Stomach (tissue), 9 donors: ENCODE results near the gene MDFIC. TPM values are rescaled to one million over a fixed set of nuclear protein-coding genes. Genes with fewer than 3 reads are reported as not detected.
A peak's percentile ranks its signal among the peaks of the same experiment; 100 is the strongest.

Source experiments
- DNase-seq, 2 donors: peaks; one replicate each; pipeline versions ENCODE4 v3.0.0 to v3.0.0-alpha.2; 2013 to 2019
- H3K27ac ChIP-seq, 5 donors: fragments of 200-600 bp in 4 of 5; sonication (generic) in 4 of 5; one replicate each; pipeline ENCODE4 v1.5.1; 2013 to 2019; ENCODE audit warnings: mild to moderate bottlenecking in 1 of 5, moderate library complexity in 1 of 5
- H3K27me3 ChIP-seq, 3 donors: fragments of 200-600 bp; sonication (generic); one replicate each; pipeline ENCODE4 v1.5.1; 2017 to 2019; ENCODE audit warnings: mixed run types in 1 of 3
- H3K36me3 ChIP-seq, 4 donors: fragments of 200-600 bp; sonication (generic); 1 replicate in 3 of 4; 2 replicates in 1 of 4; pipeline ENCODE4 v1.5.1; 2016 to 2019
- H3K4me1 ChIP-seq, 4 donors: fragments of 200-600 bp; sonication (generic); one replicate each; pipeline ENCODE4 v1.5.1; 2016 to 2019
- H3K4me3 ChIP-seq, 4 donors: fragments of 200-600 bp; sonication (generic) in 3 of 4; one replicate each; pipeline ENCODE4 v1.5.1; 2016 to 2019; ENCODE audit warnings: mild to moderate bottlenecking in 1 of 4
- H3K9me3 ChIP-seq, 4 donors: fragments of 200-600 bp; sonication (generic); one replicate each; pipeline ENCODE4 v1.5.1; 2016 to 2019
- EP300 ChIP-seq: sonication (generic); formaldehyde crosslinking; IDR thresholded peaks from one replicate; pipeline ENCODE4 v1.6.1; 2017; ENCODE audit warnings: antibody characterized with exemption
- POLR2A ChIP-seq, 4 donors: fragments of 450-650 bp; IDR thresholded peaks; one replicate each; pipeline ENCODE4 v1.6.1; 2016; ENCODE audit warnings: antibody characterized with exemption in 4 of 4, control low read depth in 2 of 4, mild to moderate bottlenecking in 1 of 4, moderate library complexity in 1 of 4
- POLR2AphosphoS5 ChIP-seq, 3 donors: sonication (generic); formaldehyde crosslinking; IDR thresholded peaks; one replicate each; pipeline ENCODE4 v1.6.1; 2016; ENCODE audit warnings: antibody characterized with exemption in 3 of 3
- WGBS, 5 donors: extraction: QIAGEN DNeasy Blood & Tissue Kit in 3 of 5; methylation state at CpG; one replicate each; pipeline versions ENCODE4 v1.1.5 to v1.1.7; 2013 to 2018; 5-methylcytosine and 5-hydroxymethylcytosine counted together
- intact Hi-C: fragments of 100-400 bp; cut with DNase I; formaldehyde crosslinking; loops from one replicate; pipeline ENCODE4 v1.15.1; 2023; ENCODE audit warnings: low total_unique reads
- polyA plus RNA-seq, 3 donors: library from polyadenylated mRNA; stranded (reverse); fragments of 200-250 nt; gene quantifications; one replicate each; pipeline ENCODE4 v1.2.3, GENCODE V29; 2013
- total RNA-seq, 5 donors: library from RNA; depleted of rRNA; stranded (reverse); fragments of >200 nt; gene quantifications; one replicate each; pipeline versions ENCODE4 v1.1.0 to v1.2.3, GENCODE V29; 2014 to 2016
- TF ChIP-seq, protein P1 (sequence below), 7 experiments: fragments of 450-650 bp in 4 of 7; fragments of 200-600 bp in 3 of 7; sonication (generic) in 3 of 7; IDR thresholded peaks; one replicate each; pipeline ENCODE4 v1.5.1; 2016 to 2019; ENCODE audit warnings: antibody characterized with exemption in 7 of 7, control low read depth in 2 of 7, mild to moderate bottlenecking in 1 of 7
- donor health status: healthy with polysubstance abuse.
- donor health status: Bipolar disorder and iron deficiency.
- donor health status: healthy.

Gene MDFIC
- total and polyA plus RNA-seq, 8 donors, result 6.9 to 39.8 (median 8.6) TPM

DNA sequence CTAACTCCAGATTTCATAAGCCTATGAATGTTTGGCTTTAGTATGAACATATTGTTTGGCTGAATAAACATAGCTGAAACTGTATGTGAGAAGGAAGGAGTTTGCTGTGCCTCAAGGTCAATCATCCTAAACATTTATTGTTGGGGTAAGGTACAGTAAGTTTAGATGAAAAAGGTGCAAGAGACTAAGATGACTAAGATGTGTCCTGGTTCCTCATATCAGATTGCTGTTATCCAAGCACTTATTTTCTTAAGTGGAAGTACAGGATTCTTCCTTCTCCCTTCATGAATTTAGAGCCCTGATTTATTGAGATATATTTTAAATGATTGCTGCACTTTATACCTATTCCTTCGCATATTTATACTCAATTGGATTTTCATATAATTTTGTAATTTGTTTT, 12.2 kb downstream of the MDFIC start:
- DNase-seq, result no peak
- Histone ChIP-seq H3K4me1 (peaks cover 0 to 63% (median 17%) of the 10 kb centered on the region in 4 donors), H3K27me3 (no peaks in the 10 kb centered on the region), H3K9me3 (no peaks in the 10 kb centered on the region), H3K4me3 (no peak overlapping the region), H3K36me3 (no peaks in the 10 kb centered on the region), H3K27ac (peak overlapping the region in 1 of 5 donors; percentile 52)
- WGBS, 5 donors, result 93 to 97% (median 94%) methylated on average over 1 of the region's 1 CpG
- TF ChIP-seq POLR2AphosphoS5 (IDR thresholded peaks at IDR 0.05) (no peak), POLR2A (IDR thresholded peaks at IDR 0.05) (no peak), EP300 (no peak)
- TF ChIP-seq, protein P1, sequence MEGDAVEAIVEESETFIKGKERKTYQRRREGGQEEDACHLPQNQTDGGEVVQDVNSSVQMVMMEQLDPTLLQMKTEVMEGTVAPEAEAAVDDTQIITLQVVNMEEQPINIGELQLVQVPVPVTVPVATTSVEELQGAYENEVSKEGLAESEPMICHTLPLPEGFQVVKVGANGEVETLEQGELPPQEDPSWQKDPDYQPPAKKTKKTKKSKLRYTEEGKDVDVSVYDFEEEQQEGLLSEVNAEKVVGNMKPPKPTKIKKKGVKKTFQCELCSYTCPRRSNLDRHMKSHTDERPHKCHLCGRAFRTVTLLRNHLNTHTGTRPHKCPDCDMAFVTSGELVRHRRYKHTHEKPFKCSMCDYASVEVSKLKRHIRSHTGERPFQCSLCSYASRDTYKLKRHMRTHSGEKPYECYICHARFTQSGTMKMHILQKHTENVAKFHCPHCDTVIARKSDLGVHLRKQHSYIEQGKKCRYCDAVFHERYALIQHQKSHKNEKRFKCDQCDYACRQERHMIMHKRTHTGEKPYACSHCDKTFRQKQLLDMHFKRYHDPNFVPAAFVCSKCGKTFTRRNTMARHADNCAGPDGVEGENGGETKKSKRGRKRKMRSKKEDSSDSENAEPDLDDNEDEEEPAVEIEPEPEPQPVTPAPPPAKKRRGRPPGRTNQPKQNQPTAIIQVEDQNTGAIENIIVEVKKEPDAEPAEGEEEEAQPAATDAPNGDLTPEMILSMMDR (IDR thresholded peaks at IDR 0.05), result no peak
- intact Hi-C loops, result no loop called here

DNA sequence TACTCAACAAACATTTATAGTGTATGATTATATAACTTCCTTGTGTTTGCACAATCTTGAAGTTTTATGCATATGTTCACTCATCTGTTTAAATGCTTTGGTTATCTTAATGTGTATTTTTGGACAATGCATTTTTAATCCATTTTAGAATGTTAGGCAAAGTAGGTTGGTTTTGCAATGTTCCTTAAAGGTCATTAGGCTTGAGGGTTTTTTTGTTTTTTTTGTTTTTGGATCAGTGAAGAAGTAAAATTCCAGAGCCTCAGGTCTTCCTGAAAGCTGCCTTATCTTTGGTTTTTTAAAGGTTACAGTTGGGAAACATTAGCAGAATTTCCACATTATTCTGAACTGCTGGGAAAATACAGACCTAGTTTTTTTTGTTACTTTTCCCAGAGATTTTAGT, 12.8 kb downstream of the MDFIC start:
- Histone ChIP-seq H3K27ac (no peak overlapping the region), H3K27me3 (no peaks in the 10 kb centered on the region), H3K4me1 (peaks cover 0 to 62% (median 15%) of the 10 kb centered on the region in 4 donors), H3K4me3 (no peak overlapping the region), H3K9me3 (no peaks in the 10 kb centered on the region), H3K36me3 (no peaks in the 10 kb centered on the region)
- intact Hi-C loops, result no loop called here
- TF ChIP-seq POLR2AphosphoS5 (IDR thresholded peaks at IDR 0.05) (no peak), POLR2A (IDR thresholded peaks at IDR 0.05) (no peak), EP300 (no peak)
- TF ChIP-seq, protein P1 (IDR thresholded peaks at IDR 0.05), result no peak
- DNase-seq, result no peak

DNA sequence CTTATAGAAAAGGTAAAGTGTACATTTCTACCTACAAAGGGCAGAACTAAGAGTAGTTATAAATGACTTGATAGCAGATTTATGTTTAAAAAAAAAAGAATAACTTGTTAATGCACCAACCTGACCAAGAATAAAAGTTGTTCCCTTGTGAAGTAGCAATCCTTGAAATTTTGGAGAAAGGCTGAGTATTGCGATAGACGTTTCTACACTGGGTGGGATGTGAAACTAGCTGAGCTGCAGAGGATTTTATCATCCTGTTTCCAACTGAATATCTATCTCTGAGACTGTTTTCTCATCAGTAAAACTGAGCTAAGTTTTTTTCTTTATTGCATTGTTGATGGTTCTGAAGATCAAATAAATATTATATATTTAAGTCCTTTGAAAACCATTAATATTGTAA, 14.6 kb downstream of the MDFIC start:
- DNase-seq, result no peak
- H3K27ac ChIP-seq, result no peak overlapping the region
- H3K9me3 ChIP-seq, result no peaks in the 10 kb centered on the region
- H3K4me1 ChIP-seq, result peaks cover 0 to 47% (median 11%) of the 10 kb centered on the region in 4 donors
- H3K27me3 ChIP-seq, result no peaks in the 10 kb centered on the region
- WGBS, 5 donors, result 76 to 89% (median 88%) methylated on average over 2 of the region's 2 CpGs
- TF ChIP-seq, protein P1 (IDR thresholded peaks at IDR 0.05), result no peak
- TF ChIP-seq POLR2AphosphoS5 (IDR thresholded peaks at IDR 0.05) (no peak), EP300 (no peak), POLR2A (IDR thresholded peaks at IDR 0.05) (no peak)
- H3K36me3 ChIP-seq, result no peaks in the 10 kb centered on the region
- intact Hi-C loops, result no loop called here
- no peak overlapping the region for H3K4me3 ChIP-seq

DNA sequence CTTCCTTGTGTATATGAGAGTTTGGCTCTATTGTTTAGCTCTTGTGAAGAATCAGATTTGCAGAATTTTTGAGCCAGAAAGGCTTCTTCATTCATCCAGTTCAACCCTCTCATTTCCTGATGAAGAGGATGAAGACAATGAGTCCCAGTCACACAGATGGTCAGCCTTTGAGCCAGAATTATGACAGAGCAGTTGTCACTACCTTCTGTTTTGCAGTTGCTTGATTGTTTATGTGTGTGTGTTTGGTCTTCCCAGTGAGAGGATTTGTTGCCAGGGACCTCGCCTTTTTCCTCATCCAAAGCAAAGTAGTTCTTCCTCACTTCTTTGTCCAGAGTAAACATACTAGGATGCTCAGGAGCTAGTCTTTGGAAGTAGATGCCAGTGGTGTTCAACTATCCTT, 15.6 kb downstream of the MDFIC start:
- Histone ChIP-seq H3K27ac (no peak overlapping the region), H3K27me3 (no peaks in the 10 kb centered on the region), H3K36me3 (no peaks in the 10 kb centered on the region), H3K4me3 (no peak overlapping the region), H3K4me1 (peaks cover 0 to 43% (median 11%) of the 10 kb centered on the region in 4 donors), H3K9me3 (no peaks in the 10 kb centered on the region)
- TF ChIP-seq POLR2A (IDR thresholded peaks at IDR 0.05) (no peak), EP300 (no peak), POLR2AphosphoS5 (IDR thresholded peaks at IDR 0.05) (no peak)
- TF ChIP-seq, protein P1 (IDR thresholded peaks at IDR 0.05), result no peak
- 77 to 91% (median 83%) methylated on average over 1 of the region's 1 CpG for WGBS, 5 donors
- DNase-seq, result no peak
- intact Hi-C loops, result no loop called here
